HL-60 (cell line): ENCODE measurements around the gene STXBP4.

ENCODE experiments used
- CTCF ChIP-seq: IDR thresholded peaks from one replicate; pipeline ENCODE4 v1.5.1; 2011; ENCODE audit warnings: low read length, control low read depth, inconsistent platforms; ENCODE audit not compliant: insufficient read depth
- GABPA ChIP-seq: IDR thresholded peaks from 2 replicates; pipeline ENCODE4 v1.6.1; 2012; ENCODE audit warnings: low read depth
- POLR2AphosphoS5 ChIP-seq: IDR thresholded peaks from 2 replicates; pipeline ENCODE4 v1.6.1; 2012; ENCODE audit warnings: low read depth
- REST ChIP-seq: IDR thresholded peaks from 2 replicates; pipeline ENCODE4 v1.6.1; 2012; ENCODE audit warnings: low read depth; ENCODE audit not compliant: insufficient replicate concordance
- SPI1 ChIP-seq: IDR thresholded peaks from 2 replicates; pipeline ENCODE4 v1.6.1; 2012; ENCODE audit warnings: low read depth, mild to moderate bottlenecking, borderline replicate concordance

GRCh38 chr17:55116440-55116914 lies 147.9 kb downstream of the STXBP4 start:
- TF ChIP-seq CTCF (no peak), POLR2AphosphoS5 (no peak), REST (no peak), GABPA (no peak), SPI1 (no peak)
